DOHH2 (cell line): ENCODE data around the gene MDFIC.

Source experiments
- CTCF ChIP-seq: fragments of 200-600 bp; sonication (generic); IDR thresholded peaks from one replicate; pipeline ENCODE4 v1.5.1; 2014; ENCODE audit warnings: antibody characterized with exemption, mild to moderate bottlenecking, low read depth, low read length; ENCODE audit not compliant: poor library complexity, severe bottlenecking
- EZH2phosphoT487 ChIP-seq: fragments of 200-600 bp; sonication (generic); IDR thresholded peaks from 2 replicates; pipeline ENCODE4 v1.6.1; 2017; ENCODE audit warnings: borderline replicate concordance, mild to moderate bottlenecking, antibody characterized with exemption, low read length, moderate library complexity, mixed read lengths

GRCh38 chr7:114976666-114977065 lies 54.8 kb downstream of the MDFIC start:
- no peak for TF ChIP-seq CTCF
- no peak for TF ChIP-seq EZH2phosphoT487
